HepG2 (cell line): ENCODE data around the gene HYAL1. TPM values are rescaled to one million over a fixed set of nuclear protein-coding genes. Genes with fewer than 3 reads are reported as not detected.

Experiments
- BORCS8-MEF2B ChIP-seq: sonication (generic); formaldehyde crosslinking; IDR thresholded peaks from 2 replicates; pipeline ENCODE4 v1.8.0; 2022; ENCODE audit warnings: mild to moderate bottlenecking, missing genetic modification reagents
- FOXA3 ChIP-seq: IDR thresholded peaks from 2 replicates; pipeline ENCODE4 v1.6.1; 2016; ENCODE audit warnings: missing genetic modification reagents, missing compliant biosample characterization
- ISL2 ChIP-seq: sonication (generic); formaldehyde crosslinking; IDR thresholded peaks from 2 replicates; pipeline ENCODE4 v1.5.0; 2020; ENCODE audit warnings: missing genetic modification reagents
- MED8 ChIP-seq: sonication (generic); formaldehyde crosslinking; IDR thresholded peaks from 2 replicates; pipeline ENCODE4 v1.8.1; 2023; ENCODE audit warnings: mild to moderate bottlenecking, missing genetic modification reagents; ENCODE audit not compliant: insufficient replicate concordance
- RBFOX2 ChIP-seq: fragments of 200-400 bp; formaldehyde crosslinking; IDR thresholded peaks from 2 replicates; pipeline ENCODE4 v1.6.1; 2017; ENCODE audit warnings: low read depth, mild to moderate bottlenecking, low read length
- SATB2 ChIP-seq: sonication (generic); formaldehyde crosslinking; IDR thresholded peaks from 2 replicates; pipeline ENCODE4 v1.5.0; 2020; ENCODE audit warnings: missing genetic modification reagents
- SNAPC4 ChIP-seq: sonication (generic); formaldehyde crosslinking; IDR thresholded peaks from 2 replicates; pipeline ENCODE4 v1.4.0; 2020; ENCODE audit warnings: mild to moderate bottlenecking, missing genetic modification reagents
- ZNF333 ChIP-seq: sonication (generic); formaldehyde crosslinking; IDR thresholded peaks from 2 replicates; pipeline ENCODE4 v1.4.0; 2020; ENCODE audit warnings: mild to moderate bottlenecking, missing genetic modification reagents, borderline replicate concordance
- ZNF567 ChIP-seq: sonication (generic); formaldehyde crosslinking; IDR thresholded peaks from 2 replicates; pipeline ENCODE4 v1.8.1; 2023; ENCODE audit warnings: mild to moderate bottlenecking, missing genetic modification reagents, borderline replicate concordance
- polyA plus RNA-seq, 8 experiments: library from polyadenylated mRNA; depleted of rRNA in 3 of 8; stranded (reverse) in 7 of 8; unstranded in 1 of 8; fragments of >200 nt; fragmentation: Illumina TruSeq in 4 of 8; extraction: Trizol in 4 of 8; gene quantifications; 2 replicates each; pipeline versions ENCODE4 v1.2.1 to v1.2.3, GENCODE V29; 2011 to 2016; ENCODE audit warnings: low read depth in 4 of 8, missing spikeins in 1 of 8, mixed read lengths in 1 of 8; ENCODE audit not compliant: insufficient read depth in 1 of 8
- total RNA-seq, 5 experiments: library from RNA; depleted of rRNA; stranded (reverse); fragments of >200 nt; fragmentation: Illumina TruSeq; extraction: Trizol; gene quantifications; 2 replicates each; pipeline ENCODE4 v1.2.3, GENCODE V29; 2016; ENCODE audit warnings: low read depth in 1 of 5

Gene HYAL1
- total and polyA plus RNA-seq, 2 of the 13 experiments (the other 11 are each of a cell fraction or from before 2014, with no cell fraction given): 76.5 to 193 TPM

GRCh38 chr3:50322115-50322385 is 18.7 kb upstream of the HYAL1 start (continued):
- peak; percentile 45 for TF ChIP-seq MED8 (CRISPR knock-in tag)
- peak; percentile 46; the same call in 1 of the 2 replicates for TF ChIP-seq ISL2 (CRISPR knock-in tag)
- TF ChIP-seq BORCS8-MEF2B (CRISPR knock-in tag): 0 out of 2 replicates have a peak, but pooled peaks have one; percentile 7
- 0 out of 2 replicates have a peak, but pooled peaks have one; percentile 45 for TF ChIP-seq SATB2 (CRISPR knock-in tag)
- TF ChIP-seq ZNF333 (CRISPR knock-in tag): peak; percentile 51; the same call in 1 of the 2 replicates
- peak; percentile 83 for TF ChIP-seq RBFOX2
- TF ChIP-seq ZNF567: 0 out of 2 replicates have a peak, but pooled peaks have one; percentile 16
- TF ChIP-seq SNAPC4 (CRISPR knock-in tag): 0 out of 2 replicates have a peak, but pooled peaks have one; percentile 34
- 0 out of 2 replicates have a peak, but pooled peaks have one; percentile 10 for TF ChIP-seq FOXA3 (CRISPR knock-in tag)
